ENCODE measurements around the gene VPS18. TPM values are rescaled to one million over a fixed set of nuclear protein-coding genes. Genes with fewer than 3 reads are reported as not detected.
A peak's percentile ranks its signal among the peaks of the same experiment; 100 is the strongest.

Gene VPS18
- 10 to 100 TPM; 17.8 to 18.4 TPM for total RNA-seq

- ATAC-seq (peak; percentile 98), DNase-seq (peak; percentile 99)
- Mint-ChIP-seq H3K36me3 (ENCODE audit: low read depth) (peaks cover 24% of the 10 kb centered on the region), H3K27ac (peak within 1 kb of the TSS; percentile 98), H3K9me3 (ENCODE audit: insufficient read depth) (no peaks in the 10 kb centered on the region), H3K4me3 (peak within 1 kb of the TSS; percentile 100), H3K27me3 (ENCODE audit: low read depth) (peaks cover 13% of the 10 kb centered on the region), H3K4me1 (ENCODE audit: low read depth) (peaks cover 42% of the 10 kb centered on the region)
- ChIA-PET POLR2A (interaction anchor here (0.6 to 1.9 kb wide), 7 partner anchors 22 to 390 kb away, joined by 3 to 22 read pairs (median 4); no protein-coding TSS in a partner anchor), CTCF (interaction anchor here (0.7 to 5.1 kb wide), 47 partner anchors 9 to 537 kb away, joined by 3 to 117 read pairs (median 4); partner anchors contain the start of genes CHP1, DNAJC17, INO80 and PPP1R14D)
These were observed at the start of gene VPS18 for GRCh38 chr15:40893733-40894680. Gene VPS18 (plus strand): TSS chr15:40894450. CDS start chr15:40894769, 319 bp downstream.

- Mint-ChIP-seq H3K36me3 (ENCODE audit: low read depth) (no peaks in the 10 kb centered on the region), H3K4me1 (ENCODE audit: low read depth) (peaks cover 28% of the 10 kb centered on the region), H3K27ac (no peak overlapping the region), H3K9me3 (ENCODE audit: insufficient read depth) (no peaks in the 10 kb centered on the region), H3K4me3 (peak overlapping the region; percentile 79), H3K27me3 (ENCODE audit: low read depth) (peaks cover 31% of the 10 kb centered on the region)
- peak; percentile 53 for DNase-seq
- POLR2A ChIA-PET, result no interaction called here
- CTCF ChIA-PET, result interaction anchor here (1.1 to 9.3 kb wide), 5 partner anchors 13 to 60 kb away, joined by 3 to 79 read pairs (median 10); partner anchors contain the start of gene VPS18
- ATAC-seq, result peak; percentile 53
These were observed 49.6 kb upstream of the VPS18 start for GRCh38 chr15:40844696-40845030.

GRCh38 chr15:40845036-40845435 lies 49.2 kb upstream of the VPS18 start:
- H3K36me3 Mint-ChIP-seq (ENCODE audit: low read depth), result no peaks in the 10 kb centered on the region
- H3K4me1 Mint-ChIP-seq (ENCODE audit: low read depth), result peaks cover 28% of the 10 kb centered on the region
- DNase-seq (no peak), ATAC-seq (no peak)
- H3K27ac Mint-ChIP-seq, result no peak overlapping the region
- CTCF ChIA-PET, result interaction anchor here (1.1 to 9.3 kb wide), 5 partner anchors 13 to 60 kb away, joined by 3 to 79 read pairs (median 10); partner anchors contain the start of gene VPS18
- peaks cover 31% of the 10 kb centered on the region for H3K27me3 Mint-ChIP-seq (ENCODE audit: low read depth)
- peak overlapping the region; percentile 79 for H3K4me3 Mint-ChIP-seq
- H3K9me3 Mint-ChIP-seq (ENCODE audit: insufficient read depth), result no peaks in the 10 kb centered on the region
- POLR2A ChIA-PET, result no interaction called here

- Mint-ChIP-seq H3K4me3 (peak overlapping the region; percentile 36), H3K27me3 (ENCODE audit: low read depth) (peaks cover 31% of the 10 kb centered on the region), H3K27ac (no peak overlapping the region), H3K4me1 (ENCODE audit: low read depth) (peaks cover 28% of the 10 kb centered on the region), H3K36me3 (ENCODE audit: low read depth) (no peaks in the 10 kb centered on the region), H3K9me3 (ENCODE audit: insufficient read depth) (no peaks in the 10 kb centered on the region)
- POLR2A ChIA-PET, result interaction anchor here (0.6 kb wide), 1 partner anchor 175 kb away, joined by 5 read pairs; no protein-coding TSS in a partner anchor
- DNase-seq (no peak), ATAC-seq (no peak)
- CTCF ChIA-PET, result interaction anchor here (3.0 to 9.3 kb wide), 3 partner anchors 12 to 49 kb away, joined by 10 to 79 read pairs (median 18); partner anchors contain the start of gene VPS18
These were observed 48.6 kb upstream of the VPS18 start for GRCh38 chr15:40845511-40846284.

- Mint-ChIP-seq H3K9me3 (ENCODE audit: insufficient read depth) (no peaks in the 10 kb centered on the region), H3K4me1 (ENCODE audit: low read depth) (peaks cover 28% of the 10 kb centered on the region), H3K27me3 (ENCODE audit: low read depth) (peaks cover 20% of the 10 kb centered on the region), H3K27ac (no peak overlapping the region), H3K4me3 (no peak overlapping the region), H3K36me3 (ENCODE audit: low read depth) (no peaks in the 10 kb centered on the region)
- no peak for DNase-seq
- no peak for ATAC-seq
- ChIA-PET POLR2A (no interaction called here), CTCF (interaction anchor here (1.4 to 9.3 kb wide), 3 partner anchors 11 to 48 kb away, joined by 7 to 79 read pairs (median 9); partner anchors contain the start of gene VPS18)
These were observed 47.4 kb upstream of the VPS18 start for GRCh38 chr15:40846841-40847222.

- ChIA-PET CTCF (interaction anchor here (1.4 to 9.3 kb wide), 3 partner anchors 11 to 47 kb away, joined by 7 to 79 read pairs (median 9); partner anchors contain the start of gene VPS18), POLR2A (no interaction called here)
- no peaks in the 10 kb centered on the region for H3K9me3 Mint-ChIP-seq (ENCODE audit: insufficient read depth)
- H3K36me3 Mint-ChIP-seq (ENCODE audit: low read depth), result no peaks in the 10 kb centered on the region
- peaks cover 28% of the 10 kb centered on the region for H3K4me1 Mint-ChIP-seq (ENCODE audit: low read depth)
- H3K4me3 Mint-ChIP-seq, result no peak overlapping the region
- peaks cover 16% of the 10 kb centered on the region for H3K27me3 Mint-ChIP-seq (ENCODE audit: low read depth)
- H3K27ac Mint-ChIP-seq, result no peak overlapping the region
- ATAC-seq, result no peak
- DNase-seq, result no peak
These were observed 46.9 kb upstream of the VPS18 start for GRCh38 chr15:40847223-40847961.

GRCh38 chr15:40850576-40851112 lies 43.6 kb upstream of the VPS18 start:
- CTCF ChIA-PET, result interaction anchor here (1.3 to 9.3 kb wide), 3 partner anchors 7 to 68 kb away, joined by 3 to 79 read pairs (median 4); no protein-coding TSS in a partner anchor
- Mint-ChIP-seq H3K4me1 (ENCODE audit: low read depth) (peaks cover 19% of the 10 kb centered on the region), H3K36me3 (ENCODE audit: low read depth) (no peaks in the 10 kb centered on the region), H3K4me3 (no peak overlapping the region), H3K27ac (no peak overlapping the region), H3K9me3 (ENCODE audit: insufficient read depth) (no peaks in the 10 kb centered on the region), H3K27me3 (ENCODE audit: low read depth) (peaks cover 3% of the 10 kb centered on the region)
- no peak for ATAC-seq
- POLR2A ChIA-PET, result no interaction called here
- DNase-seq, result no peak

GRCh38 chr15:40852529-40852928 lies 41.7 kb upstream of the VPS18 start:
- peaks cover 5% of the 10 kb centered on the region for H3K4me1 Mint-ChIP-seq (ENCODE audit: low read depth)
- no peaks in the 10 kb centered on the region for H3K36me3 Mint-ChIP-seq (ENCODE audit: low read depth)
- no peak overlapping the region for H3K27ac Mint-ChIP-seq
- DNase-seq (no peak), ATAC-seq (no peak)
- CTCF ChIA-PET, result interaction anchor here (1.4 to 1.6 kb wide), 2 partner anchors 11 to 39 kb away, joined by 3 to 6 read pairs; no protein-coding TSS in a partner anchor
- POLR2A ChIA-PET, result interaction anchor here (0.7 kb wide), 1 partner anchor 18 kb away, joined by 3 read pairs; no protein-coding TSS in a partner anchor
- no peak overlapping the region for H3K4me3 Mint-ChIP-seq
- no peaks in the 10 kb centered on the region for H3K9me3 Mint-ChIP-seq (ENCODE audit: insufficient read depth)
- no peaks in the 10 kb centered on the region for H3K27me3 Mint-ChIP-seq (ENCODE audit: low read depth)

GRCh38 chr15:40853241-40853890 lies 40.9 kb upstream of the VPS18 start:
- Mint-ChIP-seq H3K27me3 (ENCODE audit: low read depth) (no peaks in the 10 kb centered on the region), H3K9me3 (ENCODE audit: insufficient read depth) (no peaks in the 10 kb centered on the region), H3K4me1 (ENCODE audit: low read depth) (peaks cover 10% of the 10 kb centered on the region), H3K27ac (no peak overlapping the region), H3K4me3 (no peak overlapping the region), H3K36me3 (ENCODE audit: low read depth) (no peaks in the 10 kb centered on the region)
- no peak for DNase-seq
- POLR2A ChIA-PET, result interaction anchor here (0.7 kb wide), 1 partner anchor 17 kb away, joined by 3 read pairs; no protein-coding TSS in a partner anchor
- no peak for ATAC-seq
- CTCF ChIA-PET, result interaction anchor here (1.4 kb wide), 1 partner anchor 39 kb away, joined by 6 read pairs; no protein-coding TSS in a partner anchor

- Mint-ChIP-seq H3K27me3 (ENCODE audit: low read depth) (no peaks in the 10 kb centered on the region), H3K4me3 (no peak overlapping the region), H3K9me3 (ENCODE audit: insufficient read depth) (no peaks in the 10 kb centered on the region), H3K4me1 (ENCODE audit: low read depth) (peaks cover 14% of the 10 kb centered on the region), H3K36me3 (ENCODE audit: low read depth) (no peaks in the 10 kb centered on the region), H3K27ac (no peak overlapping the region)
- ChIA-PET CTCF (no interaction called here), POLR2A (interaction anchor here (0.8 kb wide), 1 partner anchor 133 kb away, joined by 4 read pairs; no protein-coding TSS in a partner anchor)
- no peak for ATAC-seq
- DNase-seq, result no peak
These were observed 40.1 kb upstream of the VPS18 start for GRCh38 chr15:40854161-40854560.
